Smooth muscle cell (in vitro differentiated cells): ENCODE measurements around the gene PER1. TPM values are rescaled to one million over a fixed set of nuclear protein-coding genes. Genes with fewer than 3 reads are reported as not detected.

ENCODE experiments used
- DNase-seq: peaks from one replicate; lab custom pipeline; 2025; ENCODE audit not compliant: unreplicated experiment; lab: John Stamatoyannopoulos, UW
- H2AFZ ChIP-seq: fragments of 200-600 bp; sonication (generic); 2 replicates; pipeline ENCODE4 v1.6.0; 2016; ENCODE audit warnings: antibody characterized with exemption, low read depth, mild to moderate bottlenecking
- H3F3A ChIP-seq: fragments of 200-600 bp; sonication (generic); 2 replicates; pipeline ENCODE4 v1.6.0; 2017; ENCODE audit warnings: antibody characterized with exemption, low read depth
- H3K27ac ChIP-seq: fragments of 200-600 bp; sonication (generic); 2 replicates; pipeline ENCODE4 v1.5.1; 2016; ENCODE audit warnings: low read depth, mild to moderate bottlenecking
- H3K27me3 ChIP-seq: fragments of 200-600 bp; sonication (generic); 2 replicates; pipeline ENCODE4 v1.6.1; 2016; ENCODE audit warnings: low read depth, mild to moderate bottlenecking
- H3K36me3 ChIP-seq: fragments of 200-600 bp; sonication (generic); 2 replicates; pipeline ENCODE4 v1.5.1; 2016; ENCODE audit warnings: low read depth
- H3K4me1 ChIP-seq: fragments of 200-600 bp; sonication (generic); 2 replicates; pipeline ENCODE4 v1.5.1; 2016; ENCODE audit warnings: low read depth
- H3K4me2 ChIP-seq: fragments of 200-600 bp; sonication (generic); 2 replicates; pipeline ENCODE4 v1.6.0; 2016; ENCODE audit warnings: mild to moderate bottlenecking
- H3K4me3 ChIP-seq: fragments of 200-600 bp; sonication (generic); 2 replicates; pipeline ENCODE4 v1.5.1; 2016; ENCODE audit warnings: mild to moderate bottlenecking
- H3K79me2 ChIP-seq: fragments of 200-600 bp; sonication (generic); 2 replicates; pipeline ENCODE4 v1.6.0; 2016; ENCODE audit warnings: low read depth, mild to moderate bottlenecking
- H3K9ac ChIP-seq: fragments of 200-600 bp; sonication (generic); 2 replicates; pipeline ENCODE4 v1.6.0; 2016; ENCODE audit warnings: low read depth
- H3K9me3 ChIP-seq: fragments of 200-600 bp; sonication (generic); replicated peaks from 2 replicates; pipeline ENCODE4 v1.5.1; 2016; ENCODE audit warnings: low read depth
- H4K20me1 ChIP-seq: fragments of 200-600 bp; sonication (generic); 2 replicates; pipeline ENCODE4 v1.6.0; 2016; ENCODE audit warnings: low read depth
- WGBS: methylation state at CpG from one replicate; pipeline ENCODE4 v1.1.7; 2016; ENCODE audit warnings: low lambda C conversion rate; 5-methylcytosine and 5-hydroxymethylcytosine counted together
- polyA plus RNA-seq: library from polyadenylated mRNA; unstranded; fragments of >200 nt; fragmentation: Nextera tagmentation; extraction: Ambion mirVana; gene quantifications from 2 replicates; pipeline ENCODE4 v1.2.1, GENCODE V29; 2016
- total RNA-seq: library from RNA; depleted of rRNA; stranded (reverse); fragments of >200 nt; gene quantifications from 2 replicates; pipeline ENCODE4 v1.2.3, GENCODE V29; 2014
- TF ChIP-seq, protein P1 (sequence below): fragments of 200-600 bp; sonication (generic); IDR thresholded peaks from 2 replicates; pipeline ENCODE4 v1.5.1; 2017; ENCODE audit warnings: borderline replicate concordance, mild to moderate bottlenecking, antibody characterized with exemption; ENCODE audit not compliant: insufficient read depth, poor library complexity, severe bottlenecking

PER1 gene
- total and polyA plus RNA-seq, 2 experiments from 2014 or later, result 29.0 to 55.2 TPM

DNA sequence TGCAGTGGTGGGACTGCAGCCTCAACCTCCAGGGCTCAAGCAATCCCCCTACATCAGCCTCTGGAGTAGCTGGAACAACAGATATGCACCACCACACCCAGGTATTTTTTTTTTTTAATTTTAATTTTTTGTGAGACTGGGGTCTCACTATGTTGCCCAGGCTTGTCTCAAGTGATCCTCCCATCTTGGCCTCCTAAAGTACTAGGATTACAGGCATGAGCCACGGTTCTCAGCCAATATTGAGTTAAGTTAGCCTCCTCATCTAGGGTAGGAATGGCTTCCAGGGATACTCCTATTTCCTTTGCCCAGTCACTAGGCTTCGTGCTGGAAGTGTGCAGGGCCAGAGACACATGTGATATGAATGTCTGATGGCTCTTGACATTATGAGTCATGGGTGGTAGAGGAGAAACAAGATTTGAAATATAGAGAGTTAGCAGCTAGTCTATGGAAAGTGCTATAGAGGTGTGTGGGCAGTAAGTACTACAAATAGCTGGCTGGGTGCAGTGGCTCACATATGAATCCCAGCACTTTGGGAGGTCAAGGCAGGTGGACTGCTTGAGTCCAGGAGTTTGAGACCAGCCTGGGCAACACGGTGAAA is 20.3 kb downstream of the PER1 start:
- H3K4me1 ChIP-seq, result no peaks in the 10 kb centered on the region
- no peaks in the 10 kb centered on the region for H3K36me3 ChIP-seq
- no peaks in the 10 kb centered on the region for H3K9me3 ChIP-seq
- no peak overlapping the region for H3K4me2 ChIP-seq
- no peak overlapping the region for H3K4me3 ChIP-seq
- TF ChIP-seq, protein P1, sequence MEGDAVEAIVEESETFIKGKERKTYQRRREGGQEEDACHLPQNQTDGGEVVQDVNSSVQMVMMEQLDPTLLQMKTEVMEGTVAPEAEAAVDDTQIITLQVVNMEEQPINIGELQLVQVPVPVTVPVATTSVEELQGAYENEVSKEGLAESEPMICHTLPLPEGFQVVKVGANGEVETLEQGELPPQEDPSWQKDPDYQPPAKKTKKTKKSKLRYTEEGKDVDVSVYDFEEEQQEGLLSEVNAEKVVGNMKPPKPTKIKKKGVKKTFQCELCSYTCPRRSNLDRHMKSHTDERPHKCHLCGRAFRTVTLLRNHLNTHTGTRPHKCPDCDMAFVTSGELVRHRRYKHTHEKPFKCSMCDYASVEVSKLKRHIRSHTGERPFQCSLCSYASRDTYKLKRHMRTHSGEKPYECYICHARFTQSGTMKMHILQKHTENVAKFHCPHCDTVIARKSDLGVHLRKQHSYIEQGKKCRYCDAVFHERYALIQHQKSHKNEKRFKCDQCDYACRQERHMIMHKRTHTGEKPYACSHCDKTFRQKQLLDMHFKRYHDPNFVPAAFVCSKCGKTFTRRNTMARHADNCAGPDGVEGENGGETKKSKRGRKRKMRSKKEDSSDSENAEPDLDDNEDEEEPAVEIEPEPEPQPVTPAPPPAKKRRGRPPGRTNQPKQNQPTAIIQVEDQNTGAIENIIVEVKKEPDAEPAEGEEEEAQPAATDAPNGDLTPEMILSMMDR, result no peak
- no peak overlapping the region for H2AFZ ChIP-seq
- H3F3A ChIP-seq, result peaks cover 6% of the 10 kb centered on the region
- WGBS, result 78% methylated on average over 3 of the region's 3 CpGs
- no peaks in the 10 kb centered on the region for H3K79me2 ChIP-seq
- no peaks in the 10 kb centered on the region for H4K20me1 ChIP-seq
- H3K9ac ChIP-seq, result no peak overlapping the region
- no peak for DNase-seq
- H3K27me3 ChIP-seq, result peaks cover 11% of the 10 kb centered on the region
- no peak overlapping the region for H3K27ac ChIP-seq

DNA sequence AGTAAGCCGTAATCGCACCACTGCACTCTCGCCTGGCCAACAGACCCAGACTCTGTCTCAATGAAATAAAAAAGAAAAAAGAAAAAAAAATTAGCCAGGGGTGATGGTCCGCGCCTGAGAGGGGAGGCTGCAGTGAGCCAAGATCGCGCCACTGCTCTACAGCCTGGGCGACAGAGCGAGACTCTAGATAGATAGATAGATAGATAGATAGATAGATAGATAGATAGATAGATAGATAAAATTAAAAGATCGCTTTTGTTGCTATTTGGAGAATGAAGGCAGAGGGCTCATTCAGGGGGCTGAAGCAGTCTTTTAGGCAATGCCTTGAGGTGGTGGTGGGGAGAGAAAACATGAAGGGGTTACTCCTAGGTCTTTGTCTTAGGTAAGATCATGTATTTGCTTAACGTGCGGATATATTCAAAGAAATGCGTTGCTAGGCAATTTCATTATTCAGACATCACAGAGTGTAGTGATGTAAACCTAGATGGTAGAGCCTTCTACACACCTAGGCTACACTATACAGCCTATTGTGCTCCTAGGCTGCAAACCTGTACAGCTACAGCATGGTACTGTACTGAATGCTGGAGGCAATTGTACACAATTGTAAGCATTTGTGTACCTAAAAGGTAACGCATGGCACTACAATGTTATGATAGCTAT is 23.9 kb downstream of the PER1 start:
- TF ChIP-seq, protein P1, result no peak
- Histone ChIP-seq H4K20me1 (no peaks in the 10 kb centered on the region), H2AFZ (no peak overlapping the region), H3K79me2 (no peaks in the 10 kb centered on the region), H3F3A (peaks cover 10% of the 10 kb centered on the region), H3K27ac (no peak overlapping the region), H3K27me3 (peaks cover 26% of the 10 kb centered on the region), H3K36me3 (no peaks in the 10 kb centered on the region), H3K4me2 (no peak overlapping the region), H3K4me1 (peaks cover 20% of the 10 kb centered on the region), H3K4me3 (no peak overlapping the region), H3K9ac (no peak overlapping the region), H3K9me3 (no peaks in the 10 kb centered on the region)
- WGBS, result 89% methylated on average over 14 of the region's 14 CpGs
- DNase-seq, result no peak

DNA sequence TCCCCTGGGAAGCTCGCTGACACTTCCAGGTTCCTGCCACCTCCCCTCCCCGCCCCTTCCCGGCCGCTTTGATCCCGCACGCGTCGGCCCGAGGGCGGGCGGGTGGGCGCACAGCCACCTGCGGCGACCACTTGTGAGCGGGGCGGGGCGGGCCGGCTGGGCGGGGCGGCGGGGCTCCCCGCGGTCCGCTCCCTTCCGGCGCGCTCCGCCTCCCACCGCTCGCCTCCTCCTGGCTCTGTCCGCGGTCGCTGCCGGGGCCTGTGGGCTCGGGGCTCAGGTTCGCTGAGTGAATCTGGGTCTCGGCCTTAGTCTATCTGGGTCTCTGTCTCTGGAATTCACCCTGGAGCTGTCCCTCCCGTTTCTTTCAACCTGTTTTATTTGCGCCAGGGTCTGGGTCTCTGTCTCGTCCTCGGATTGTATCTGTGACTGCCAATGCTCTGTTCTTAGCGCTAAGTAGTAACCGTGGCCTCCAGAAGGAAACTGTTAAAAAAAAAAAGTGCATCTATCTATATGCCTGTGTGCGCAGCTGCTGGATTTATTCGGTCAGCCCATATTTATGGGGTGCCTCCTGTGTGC is 25.6 kb downstream of the PER1 start:
- Histone ChIP-seq H3K4me2 (peak overlapping the region; percentile 89), H3K9me3 (no peaks in the 10 kb centered on the region), H4K20me1 (no peaks in the 10 kb centered on the region), H3K9ac (no peak overlapping the region), H3K4me3 (peak overlapping the region; percentile 59), H3F3A (peaks cover 10% of the 10 kb centered on the region), H2AFZ (peak overlapping the region; percentile 95), H3K27ac (no peak overlapping the region), H3K79me2 (no peaks in the 10 kb centered on the region), H3K36me3 (no peaks in the 10 kb centered on the region), H3K27me3 (peaks cover 36% of the 10 kb centered on the region), H3K4me1 (peaks cover 22% of the 10 kb centered on the region)
- peak; percentile 34 for DNase-seq
- 2% methylated on average over 30 of the region's 45 CpGs for WGBS
- TF ChIP-seq, protein P1, result no peak
